GM18498 (cell line): Measurements from ENCODE around the gene REG1A.

Experiments
- ATAC-seq: cut with Tn5 transposase; IDR thresholded peaks from one replicate; pipeline ENCODE4 v1.9.1; 2021; ENCODE audit warnings: mild to moderate bottlenecking, moderate library complexity; ENCODE audit not compliant: unreplicated experiment

The REG1A gene, protein sequence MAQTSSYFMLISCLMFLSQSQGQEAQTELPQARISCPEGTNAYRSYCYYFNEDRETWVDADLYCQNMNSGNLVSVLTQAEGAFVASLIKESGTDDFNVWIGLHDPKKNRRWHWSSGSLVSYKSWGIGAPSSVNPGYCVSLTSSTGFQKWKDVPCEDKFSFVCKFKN

GRCh38 chr2:79120194-79120713 is at the start of gene REG1A:
REG1A (plus strand) TSS chr2:79120488; CDS start chr2:79120862, 374 bp downstream.
- ATAC-seq: no peak

- no peak for ATAC-seq
Measured at GRCh38 chr2:79071078-79071477, 49.2 kb upstream of the REG1A start.

DNA sequence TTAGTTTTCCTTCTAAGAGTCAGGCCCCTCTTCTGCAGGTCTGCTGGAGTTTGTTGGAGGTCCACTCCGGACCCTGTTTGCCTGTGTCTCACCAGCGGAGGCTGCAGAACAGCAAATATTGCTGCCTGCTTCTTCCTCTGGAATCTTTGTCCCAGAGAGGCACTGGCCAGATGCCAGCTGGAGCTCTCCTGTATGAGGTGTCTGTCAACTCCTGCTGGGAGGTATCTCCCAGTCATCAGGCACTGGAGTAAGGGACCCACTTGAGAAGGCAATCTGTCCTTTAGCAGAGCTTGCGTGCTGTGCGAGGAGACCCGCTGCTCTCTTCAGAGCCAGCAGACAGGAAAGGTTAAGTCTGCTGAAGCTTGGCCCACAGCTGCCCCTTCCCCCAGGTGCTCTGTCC is 37.3 kb upstream of the REG1A start:
- ATAC-seq: no peak

DNA sequence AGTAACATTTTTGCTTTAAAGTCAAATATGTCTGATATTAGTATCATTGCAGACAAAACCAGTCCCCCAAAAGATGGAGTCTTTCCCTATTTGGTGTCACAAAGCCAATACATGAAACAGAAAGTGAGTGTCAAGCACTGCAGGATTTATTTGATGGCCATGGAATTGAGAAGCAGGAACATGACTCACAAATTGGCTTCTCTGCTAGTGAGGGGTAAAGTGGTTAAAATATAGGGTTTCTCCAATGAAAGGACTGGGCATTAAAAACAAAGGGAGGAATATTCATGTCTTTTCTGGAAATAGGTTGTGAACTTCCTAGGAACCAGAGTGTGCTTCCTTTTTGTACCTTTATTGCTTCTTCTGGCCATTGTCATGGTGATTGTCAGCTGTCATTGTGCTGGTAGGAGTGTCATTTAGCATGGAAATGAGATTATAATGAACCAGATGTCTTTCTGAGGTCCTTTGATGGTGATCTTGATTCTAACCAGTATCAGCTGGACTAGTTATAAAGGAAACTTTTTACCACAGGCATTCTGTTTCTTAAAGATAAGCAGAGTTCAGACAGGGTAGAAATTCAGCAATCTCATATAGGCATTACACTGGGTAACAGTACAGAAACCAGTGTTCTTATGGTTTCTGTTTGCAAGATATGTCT is 36.6 kb upstream of the REG1A start:
- no peak for ATAC-seq

- ATAC-seq: no peak
Measured at GRCh38 chr2:79084495-79085135, 35.7 kb upstream of the REG1A start.

- no peak for ATAC-seq
Measured at GRCh38 chr2:79085382-79085781, 34.9 kb upstream of the REG1A start.

DNA sequence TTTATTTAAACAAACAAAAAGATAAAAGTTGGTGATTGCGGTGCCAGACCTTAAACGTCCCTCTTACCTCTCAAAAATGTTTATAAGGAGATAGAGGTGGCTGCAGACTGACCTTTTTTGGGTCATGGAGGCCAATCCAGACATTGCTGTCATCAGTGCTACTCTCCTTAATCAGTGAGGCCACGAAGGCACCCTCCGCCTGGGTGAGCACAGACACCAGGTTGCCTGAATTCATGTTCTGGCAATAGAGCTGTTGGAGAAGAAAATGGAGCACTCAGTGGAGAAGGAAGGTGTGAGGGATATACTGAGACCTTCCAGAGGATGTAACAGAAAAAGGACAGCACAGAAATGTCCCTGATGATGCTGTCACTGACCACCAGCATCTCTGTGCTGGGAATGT is 34.0 kb upstream of the REG1A start:
- ATAC-seq: no peak

- ATAC-seq: no peak
Measured at GRCh38 chr2:79087785-79088364, 32.4 kb upstream of the REG1A start, which contains the start of gene REG1B. REG1B (minus strand) TSS chr2:79087993; CDS start chr2:79087612, 381 bp downstream.

- no peak for ATAC-seq
Measured at GRCh38 chr2:79090693-79091092, 29.6 kb upstream of the REG1A start.

DNA sequence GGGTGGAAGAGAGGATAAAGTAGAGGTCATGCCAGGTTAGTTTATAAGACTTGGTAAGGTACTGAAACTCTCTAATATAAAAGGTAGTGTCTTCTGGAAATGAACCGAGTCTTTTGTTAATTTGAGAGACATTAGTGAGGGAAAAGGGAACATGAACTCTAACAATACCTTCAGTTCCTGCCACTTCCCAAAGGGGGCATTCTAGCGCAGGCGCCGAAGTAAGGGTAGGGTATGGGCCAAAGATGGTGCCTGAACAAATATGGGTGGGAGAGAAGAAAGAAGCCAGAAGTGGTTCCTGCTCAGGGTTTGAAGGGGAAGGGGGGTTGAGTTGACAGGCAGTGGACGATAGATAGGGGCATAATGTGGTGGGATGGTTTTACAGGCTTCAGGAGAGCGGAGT is 22.4 kb upstream of the REG1A start:
- no peak for ATAC-seq

DNA sequence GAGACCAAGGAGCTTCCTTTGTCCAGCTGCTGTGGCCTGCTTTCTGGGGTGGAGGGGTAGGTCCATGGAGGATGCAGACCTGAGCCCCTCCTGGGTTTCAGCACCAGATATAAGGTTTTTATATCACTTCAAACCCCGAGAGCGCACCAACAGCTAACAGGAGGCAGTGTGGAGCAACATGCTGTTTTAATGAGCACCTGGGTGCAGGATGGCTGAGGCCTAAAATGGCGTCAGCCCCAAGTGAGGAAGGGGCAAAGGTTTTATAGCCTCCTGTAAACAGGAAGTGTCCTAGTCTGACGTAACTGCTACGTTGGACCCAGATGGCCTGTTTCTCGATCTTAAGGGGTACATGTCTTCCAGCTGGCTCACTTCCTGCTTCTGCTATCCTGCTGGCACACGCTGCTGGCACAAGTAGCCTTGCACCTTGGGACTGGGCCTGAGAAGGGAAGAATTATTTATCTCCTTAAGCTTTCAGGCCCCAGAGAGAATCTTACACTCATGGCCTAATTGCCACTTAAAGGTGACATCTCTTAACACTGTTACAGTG is 21.1 kb upstream of the REG1A start:
- ATAC-seq: no peak

DNA sequence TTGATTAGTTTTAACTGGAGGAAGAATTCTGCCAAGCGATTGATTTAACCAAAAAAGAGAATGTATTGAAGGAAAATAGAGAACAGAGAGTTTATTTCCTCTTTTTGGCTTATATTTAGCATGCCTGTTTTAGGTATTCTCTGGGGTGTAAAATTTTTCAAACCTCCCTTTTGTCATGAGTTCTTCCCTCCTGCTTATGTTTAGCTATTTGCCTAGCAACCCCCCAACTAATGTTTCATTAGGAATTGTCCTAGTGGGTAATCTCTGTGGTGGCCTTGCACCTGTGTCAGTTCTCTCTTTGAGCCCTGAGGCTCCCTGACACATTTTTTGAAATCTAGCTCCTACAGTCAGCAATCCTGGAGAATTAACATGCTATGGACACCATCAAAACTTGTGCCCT is 20.0 kb upstream of the REG1A start:
- ATAC-seq: no peak

DNA sequence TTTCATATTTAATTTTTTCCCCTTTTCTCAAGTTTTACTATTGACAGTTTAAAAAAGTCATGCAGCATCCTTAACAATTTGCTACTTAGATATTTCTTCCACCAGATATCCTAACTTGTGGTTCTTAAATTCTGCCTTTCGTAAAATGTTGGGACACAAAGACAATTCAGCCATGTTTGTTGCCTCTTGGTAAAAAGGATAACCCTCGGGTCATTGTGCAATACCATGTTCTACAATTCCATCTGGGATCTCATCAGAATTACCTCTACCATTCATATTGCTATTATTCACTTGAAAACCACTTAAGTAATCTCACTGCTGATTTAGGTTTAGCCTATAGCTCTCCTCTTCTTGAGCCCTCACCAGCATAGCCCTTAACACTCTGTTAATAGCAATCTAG is 19.3 kb upstream of the REG1A start:
- no peak for ATAC-seq

DNA sequence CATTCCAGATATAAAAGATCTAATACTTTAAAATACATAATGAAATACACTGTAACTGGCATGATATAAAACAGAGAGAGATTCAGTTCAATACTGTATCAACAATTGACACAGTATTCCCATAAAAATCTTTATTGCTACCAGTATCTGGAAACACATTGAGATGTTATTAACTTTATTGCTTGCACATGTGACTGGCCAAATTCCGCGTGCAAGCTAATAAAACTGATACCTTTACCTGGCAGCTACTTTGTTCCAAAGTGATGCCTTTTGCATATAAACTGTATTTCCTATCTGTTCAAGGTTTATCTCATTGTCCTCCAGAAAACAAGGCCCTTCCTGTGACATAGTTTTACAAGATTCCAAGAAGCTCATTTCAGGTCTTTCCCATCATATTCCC is 17.1 kb upstream of the REG1A start:
- ATAC-seq: no peak

GRCh38 chr2:79105259-79105658 is 15.0 kb upstream of the REG1A start:
- ATAC-seq: no peak

GRCh38 chr2:79112269-79112668 is 8.0 kb upstream of the REG1A start:
- no peak for ATAC-seq

GRCh38 chr2:79114797-79115494 is 5.3 kb upstream of the REG1A start:
- ATAC-seq: no peak

DNA sequence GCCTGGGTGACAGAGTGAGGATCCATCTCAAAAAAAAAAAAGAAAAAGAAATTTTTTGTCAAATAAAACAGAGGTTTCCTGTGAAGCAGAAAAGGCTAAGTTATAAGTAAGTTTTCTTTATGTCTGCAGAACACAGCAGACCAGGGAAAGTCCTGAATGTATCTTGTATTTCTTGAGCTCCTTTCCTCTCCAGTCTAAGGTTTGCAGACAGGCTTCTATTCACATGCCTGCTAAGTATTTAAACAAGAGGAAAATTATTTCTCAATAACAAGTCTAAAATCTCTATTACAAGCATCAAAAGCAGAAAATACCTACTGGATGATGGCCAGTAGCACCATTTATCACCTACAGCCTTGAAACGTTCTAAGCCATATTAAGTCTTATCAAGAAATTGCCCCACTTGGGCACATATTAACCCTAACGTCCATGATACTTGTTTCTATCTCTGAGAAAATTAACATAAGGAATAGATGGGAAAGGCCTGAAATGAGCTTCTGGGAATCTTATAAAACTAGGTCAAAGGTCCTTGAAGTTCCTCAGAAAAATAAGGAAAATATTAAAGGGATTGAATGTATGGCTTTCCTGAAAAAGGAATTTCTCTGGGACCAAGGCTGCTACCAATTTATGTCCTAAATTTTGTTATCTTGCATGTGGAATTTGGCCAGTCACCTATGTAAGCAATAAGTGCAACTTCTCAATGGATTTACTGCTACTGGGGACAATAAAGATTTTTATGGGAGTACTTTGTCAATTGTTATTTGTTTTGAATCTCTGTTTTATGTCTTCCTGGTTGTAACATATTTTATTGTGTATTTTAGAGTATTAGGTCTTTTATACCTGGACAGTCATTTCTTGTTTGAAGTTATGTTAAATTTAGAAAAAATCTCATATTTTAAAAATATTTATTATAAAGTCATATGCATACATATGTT is 3.0 kb upstream of the REG1A start:
- ATAC-seq: no peak

- ATAC-seq: no peak
Measured at GRCh38 chr2:79122676-79123075, 2.4 kb downstream of the REG1A start.
